Measurements from ENCODE around the gene C19orf85.

DNA sequence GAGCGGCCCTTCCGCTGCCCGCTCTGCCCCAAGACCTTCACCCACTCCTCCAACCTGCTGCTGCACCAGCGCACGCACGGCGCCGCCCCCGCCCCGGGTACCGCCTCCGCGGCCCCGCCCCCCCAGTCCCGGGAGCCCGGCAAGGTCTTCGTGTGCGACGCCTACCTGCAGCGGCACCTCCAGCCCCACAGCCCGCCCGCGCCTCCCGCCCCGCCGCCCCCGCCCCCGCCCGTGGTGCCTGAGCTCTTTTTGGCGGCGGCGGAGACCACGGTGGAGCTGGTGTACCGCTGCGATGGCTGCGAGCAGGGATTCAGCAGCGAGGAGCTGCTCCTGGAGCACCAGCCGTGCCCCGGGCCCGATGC lies 17.2 kb upstream of the C19orf85 start:
- no peak for TF ChIP-seq POLR2A (IDR thresholded peaks at IDR 0.05)
- TF ChIP-seq, protein P1, sequence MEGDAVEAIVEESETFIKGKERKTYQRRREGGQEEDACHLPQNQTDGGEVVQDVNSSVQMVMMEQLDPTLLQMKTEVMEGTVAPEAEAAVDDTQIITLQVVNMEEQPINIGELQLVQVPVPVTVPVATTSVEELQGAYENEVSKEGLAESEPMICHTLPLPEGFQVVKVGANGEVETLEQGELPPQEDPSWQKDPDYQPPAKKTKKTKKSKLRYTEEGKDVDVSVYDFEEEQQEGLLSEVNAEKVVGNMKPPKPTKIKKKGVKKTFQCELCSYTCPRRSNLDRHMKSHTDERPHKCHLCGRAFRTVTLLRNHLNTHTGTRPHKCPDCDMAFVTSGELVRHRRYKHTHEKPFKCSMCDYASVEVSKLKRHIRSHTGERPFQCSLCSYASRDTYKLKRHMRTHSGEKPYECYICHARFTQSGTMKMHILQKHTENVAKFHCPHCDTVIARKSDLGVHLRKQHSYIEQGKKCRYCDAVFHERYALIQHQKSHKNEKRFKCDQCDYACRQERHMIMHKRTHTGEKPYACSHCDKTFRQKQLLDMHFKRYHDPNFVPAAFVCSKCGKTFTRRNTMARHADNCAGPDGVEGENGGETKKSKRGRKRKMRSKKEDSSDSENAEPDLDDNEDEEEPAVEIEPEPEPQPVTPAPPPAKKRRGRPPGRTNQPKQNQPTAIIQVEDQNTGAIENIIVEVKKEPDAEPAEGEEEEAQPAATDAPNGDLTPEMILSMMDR (IDR thresholded peaks at IDR 0.05), result no peak
